SH-SY5Y (cell line): Measurements from ENCODE around the gene BLOC1S1.

Experiments used
- GATA2 ChIP-seq: IDR thresholded peaks from 2 replicates; pipeline ENCODE4 v1.6.1; 2011; ENCODE audit warnings: mild to moderate bottlenecking, low read depth, low read length
- GATA3 ChIP-seq: IDR thresholded peaks from 2 replicates; pipeline ENCODE4 v1.6.1; 2011; ENCODE audit warnings: low read depth, mild to moderate bottlenecking, low read length, moderate library complexity

The BLOC1S1 gene

GRCh38 chr12:55715833-55716581 is at the start of gene BLOC1S1:
Gene BLOC1S1, plus strand, starts transcription at chr12:55716046. Its CDS starts 6 bp downstream, at chr12:55716052.
- TF ChIP-seq GATA3 = no peak
- TF ChIP-seq GATA2 = no peak

GRCh38 chr12:55666508-55666907 is 49.3 kb upstream of the BLOC1S1 start:
- TF ChIP-seq GATA2 = no peak
- TF ChIP-seq GATA3 = no peak

- TF ChIP-seq GATA3 = no peak
- TF ChIP-seq GATA2 = no peak
Measured at GRCh38 chr12:55670276-55670675, 45.6 kb upstream of the BLOC1S1 start.

- TF ChIP-seq GATA3 (no peak), GATA2 (no peak)
Measured at GRCh38 chr12:55671746-55672145, 44.1 kb upstream of the BLOC1S1 start.

- TF ChIP-seq GATA2 (no peak), GATA3 (no peak)
Measured at GRCh38 chr12:55673638-55674037, 42.2 kb upstream of the BLOC1S1 start.

GRCh38 chr12:55675666-55676065 is 40.2 kb upstream of the BLOC1S1 start:
- TF ChIP-seq GATA3 (no peak), GATA2 (no peak)

GRCh38 chr12:55676707-55677106 is 39.1 kb upstream of the BLOC1S1 start:
- no peak for TF ChIP-seq GATA2
- TF ChIP-seq GATA3 = no peak

GRCh38 chr12:55679691-55680090 is 36.2 kb upstream of the BLOC1S1 start:
- TF ChIP-seq GATA2 = no peak
- no peak for TF ChIP-seq GATA3

GRCh38 chr12:55681142-55682077 is 34.4 kb upstream of the BLOC1S1 start:
- TF ChIP-seq GATA2 = no peak
- no peak for TF ChIP-seq GATA3

- TF ChIP-seq GATA3 (no peak), GATA2 (no peak)
Measured at GRCh38 chr12:55682087-55682796, 33.6 kb upstream of the BLOC1S1 start.

GRCh38 chr12:55683676-55684075 is 32.2 kb upstream of the BLOC1S1 start:
- no peak for TF ChIP-seq GATA3
- no peak for TF ChIP-seq GATA2

- TF ChIP-seq GATA3 = no peak
- TF ChIP-seq GATA2 = no peak
Measured at GRCh38 chr12:55684761-55685370, 31.0 kb upstream of the BLOC1S1 start.

GRCh38 chr12:55685671-55686070 is 30.2 kb upstream of the BLOC1S1 start:
- TF ChIP-seq GATA3 (no peak), GATA2 (no peak)

- TF ChIP-seq GATA2 = no peak
- TF ChIP-seq GATA3 = no peak
Measured at GRCh38 chr12:55686366-55687010, 29.4 kb upstream of the BLOC1S1 start.
